ENCODE measurements around the gene FAM117A.
"Not testable (repeated sequence)": the region's sequence is repeated elsewhere in the genome, so short reads cannot be mapped to it uniquely, and the experiment has no call there.

The FAM117A gene

GRCh38 chr17:49676276-49676868 is 87.6 kb downstream of the FAM117A start:
- peak; percentile 89 for DNase-seq

GRCh38 chr17:49674507-49674906 is 89.4 kb downstream of the FAM117A start:
- DNase-seq, result no peak

- DNase-seq, result not testable (repeated sequence)
Observed at GRCh38 chr17:49673679-49674078, 90.3 kb downstream of the FAM117A start.

- no peak for DNase-seq
Observed at GRCh38 chr17:49670641-49671040, 93.3 kb downstream of the FAM117A start.

GRCh38 chr17:49670002-49670401 is 93.9 kb downstream of the FAM117A start:
- DNase-seq, result no peak

GRCh38 chr17:49667854-49668253 is 96.1 kb downstream of the FAM117A start:
- DNase-seq, result no peak

- DNase-seq, result no peak
Observed at GRCh38 chr17:49664706-49665211, 99.2 kb downstream of the FAM117A start.
